Activated CD4-positive, alpha-beta memory T cell treated with anti-CD3 and anti-CD28 coated beads, Interleukin-2, amount 10 ng/mL, durations not matched to agents 7 days and 5 days (primary cell): ENCODE data around the gene BBX. TPM values are rescaled to one million over a fixed set of nuclear protein-coding genes. Genes with fewer than 3 reads are reported as not detected.

Experiments
- CTCF ChIA-PET: fragments of 350-600 bp; sonication (Branson Sonifier 250); formaldehyde crosslinking; loops from one replicate; lab custom pipeline; 2021; ENCODE audit warnings: antibody characterized with exemption, inconsistent platforms; lab: Charles Lee
- POLR2A ChIA-PET: fragments of 350-600 bp; sonication (Branson Sonifier 250); formaldehyde crosslinking; loops from one replicate; lab custom pipeline; 2021; ENCODE audit warnings: antibody characterized with exemption; lab: Charles Lee
- DNase-seq: peaks from one replicate; pipeline ENCODE4 v3.0.0-alpha.2; 2020
- H3K27ac Mint-ChIP-seq: one replicate; pipeline ENCODE4 v1.8.0; 2021; ENCODE audit warnings: mild to moderate bottlenecking, mixed read lengths
- H3K27me3 Mint-ChIP-seq: one replicate; pipeline ENCODE4 v1.8.0; 2021; ENCODE audit warnings: mixed read lengths
- H3K36me3 Mint-ChIP-seq: one replicate; pipeline ENCODE4 v1.8.0; 2021; ENCODE audit warnings: low read depth, mixed read lengths
- H3K4me1 Mint-ChIP-seq: one replicate; pipeline ENCODE4 v1.8.0; 2021; ENCODE audit warnings: mixed read lengths
- H3K4me3 Mint-ChIP-seq: one replicate; pipeline ENCODE4 v1.8.0; 2021; ENCODE audit warnings: mild to moderate bottlenecking, mixed read lengths
- H3K9me3 Mint-ChIP-seq: one replicate; pipeline ENCODE4 v1.8.0; 2021; ENCODE audit warnings: mixed read lengths
- total RNA-seq, 2 experiments: library from RNA; stranded (reverse); gene quantifications; one replicate each; pipeline ENCODE4 v1.2.3, GENCODE V29; 2021

BBX gene
- total RNA-seq, 2 experiments from 2014 or later: 38.9 to 42.4 TPM

DNA sequence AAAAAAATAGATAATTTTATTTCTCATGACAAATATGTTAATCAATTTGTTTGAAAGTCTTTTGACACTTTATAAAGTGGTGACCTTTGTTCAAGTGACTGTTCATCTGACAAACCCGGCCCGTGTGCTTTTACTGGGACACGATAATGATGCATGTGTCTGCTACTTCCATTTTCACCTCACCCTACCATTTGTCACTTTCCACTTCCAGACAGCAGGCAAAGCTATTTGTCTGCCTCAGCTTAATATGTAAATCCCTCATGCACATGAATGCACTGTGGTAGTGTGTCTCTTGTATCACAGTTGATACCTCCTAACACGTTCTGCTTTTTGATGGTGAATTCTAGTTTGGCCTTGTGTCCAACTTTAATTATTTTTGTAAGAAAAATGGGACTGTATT, 204.3 kb downstream of the BBX start:
- Mint-ChIP-seq H3K36me3 (peaks cover 19% of the 10 kb centered on the region), H3K4me3 (no peak overlapping the region), H3K27ac (no peak overlapping the region), H3K4me1 (no peaks in the 10 kb centered on the region), H3K9me3 (no peaks in the 10 kb centered on the region), H3K27me3 (no peaks in the 10 kb centered on the region)
- ChIA-PET POLR2A (no interaction called here), CTCF (no interaction called here)
- no peak for DNase-seq

DNA sequence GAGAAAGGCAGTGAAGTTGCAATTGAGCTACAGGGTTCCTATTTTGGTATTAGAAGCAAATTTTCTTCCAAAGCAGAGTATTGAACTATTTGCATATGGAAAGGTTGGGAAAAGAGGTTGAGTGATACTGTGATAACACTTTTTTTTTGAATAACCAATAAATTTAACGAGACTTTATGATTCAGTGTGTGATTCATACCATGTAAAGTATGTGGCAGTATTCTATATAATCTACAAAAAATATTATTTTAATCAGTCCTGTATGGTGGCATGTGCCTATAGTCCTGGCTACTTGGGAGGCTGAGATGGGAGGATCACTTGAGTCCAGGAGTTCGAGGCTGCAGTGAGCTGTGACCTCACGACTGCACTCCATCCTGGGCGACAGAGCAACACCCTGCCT, 206.9 kb downstream of the BBX start:
- Mint-ChIP-seq H3K4me3 (no peak overlapping the region), H3K36me3 (peaks cover 19% of the 10 kb centered on the region), H3K27me3 (no peaks in the 10 kb centered on the region), H3K9me3 (no peaks in the 10 kb centered on the region), H3K27ac (no peak overlapping the region), H3K4me1 (no peaks in the 10 kb centered on the region)
- ChIA-PET POLR2A (no interaction called here), CTCF (interaction anchor here (1.0 kb wide), 1 partner anchor 12 kb away, joined by 5 read pairs; no protein-coding TSS in a partner anchor)
- no peak for DNase-seq

DNA sequence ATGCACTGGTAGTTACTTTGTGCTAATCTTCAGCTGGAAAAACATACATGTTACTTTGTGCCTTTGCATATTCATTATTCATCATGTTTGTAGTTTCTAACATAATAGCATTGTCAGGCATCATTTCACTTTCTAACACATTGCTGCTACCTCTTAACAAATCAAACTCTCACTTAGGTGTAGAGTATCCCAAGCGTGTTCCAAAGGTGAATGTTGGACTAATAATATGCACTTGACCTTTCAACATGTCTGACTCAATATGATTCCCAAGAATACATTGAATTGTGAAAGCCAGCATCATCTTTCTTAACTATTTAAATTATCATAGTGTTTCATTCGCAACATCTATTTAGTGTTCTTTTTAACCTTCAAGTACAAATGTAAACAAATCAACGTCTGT, 211.6 kb downstream of the BBX start:
- Mint-ChIP-seq H3K27me3 (no peaks in the 10 kb centered on the region), H3K27ac (no peak overlapping the region), H3K4me3 (no peak overlapping the region), H3K36me3 (peaks cover 11% of the 10 kb centered on the region), H3K9me3 (no peaks in the 10 kb centered on the region), H3K4me1 (no peaks in the 10 kb centered on the region)
- POLR2A ChIA-PET: no interaction called here
- DNase-seq: no peak
- CTCF ChIA-PET: no interaction called here

DNA sequence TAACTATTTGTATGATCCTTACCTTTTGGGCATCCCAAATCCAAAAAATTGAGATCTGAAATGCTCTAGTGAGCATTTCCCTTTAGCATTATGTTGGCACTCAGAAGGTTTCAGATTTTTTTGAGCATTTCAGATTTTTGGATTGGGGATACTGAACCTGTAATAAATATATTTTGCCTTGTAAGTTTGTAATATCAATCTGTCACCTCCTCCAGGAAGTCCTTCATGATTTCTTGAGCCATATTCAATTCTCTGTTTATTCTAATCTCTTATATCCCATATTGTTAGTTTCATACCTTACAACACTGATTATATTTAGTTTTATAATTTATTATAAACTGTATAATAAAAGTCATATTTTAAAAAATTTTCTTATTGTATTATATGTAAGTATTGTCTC, 215.2 kb downstream of the BBX start:
- peaks cover 5% of the 10 kb centered on the region for H3K36me3 Mint-ChIP-seq
- no peak overlapping the region for H3K27ac Mint-ChIP-seq
- no peak overlapping the region for H3K4me3 Mint-ChIP-seq
- CTCF ChIA-PET: interaction anchor here (1.5 kb wide), 1 partner anchor 502 kb away, joined by 4 read pairs; no protein-coding TSS in a partner anchor
- no peaks in the 10 kb centered on the region for H3K4me1 Mint-ChIP-seq
- H3K27me3 Mint-ChIP-seq: no peaks in the 10 kb centered on the region
- no peak for DNase-seq
- no peaks in the 10 kb centered on the region for H3K9me3 Mint-ChIP-seq
- POLR2A ChIA-PET: no interaction called here

DNA sequence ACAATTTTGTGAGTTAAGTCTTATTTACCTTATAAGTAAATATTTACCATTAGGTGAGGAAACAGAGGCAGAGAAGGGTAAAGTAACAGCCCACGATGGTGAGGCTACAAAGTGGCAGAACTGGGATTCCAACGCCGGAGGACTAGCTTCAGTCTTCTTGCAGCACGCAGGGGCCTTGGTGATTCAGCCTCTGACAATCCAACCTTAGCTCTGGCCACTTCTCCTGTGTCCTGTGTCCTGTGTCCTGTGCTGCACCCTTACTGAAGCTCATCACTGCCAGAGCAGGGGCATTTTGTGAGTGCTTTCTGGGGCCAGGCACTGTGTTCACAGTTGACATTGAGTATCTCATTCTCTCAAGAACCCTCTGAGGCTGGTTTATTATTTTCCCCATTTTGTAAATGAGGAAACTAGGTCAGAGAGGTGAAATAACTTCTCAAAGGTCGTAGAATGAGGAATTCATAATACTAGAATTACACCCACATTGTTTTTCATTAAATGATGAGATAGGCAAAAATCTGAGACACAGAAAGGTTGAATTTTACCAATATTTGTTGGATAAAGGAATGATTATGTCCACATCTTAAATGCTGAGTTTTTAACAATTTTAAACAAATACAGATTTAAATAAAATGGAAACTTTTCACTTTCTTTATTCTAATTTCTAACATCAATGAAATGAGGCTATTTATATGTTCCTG, 215.9 kb downstream of the BBX start:
- ChIA-PET CTCF (interaction anchor here (1.9 to 5.2 kb wide), 3 partner anchors 49 to 63 kb away, joined by 5 to 24 read pairs (median 17); no protein-coding TSS in a partner anchor), POLR2A (no interaction called here)
- no peak for DNase-seq
- H3K4me1 Mint-ChIP-seq: no peaks in the 10 kb centered on the region
- H3K27ac Mint-ChIP-seq: no peak overlapping the region
- no peaks in the 10 kb centered on the region for H3K27me3 Mint-ChIP-seq
- H3K9me3 Mint-ChIP-seq: no peaks in the 10 kb centered on the region
- no peak overlapping the region for H3K4me3 Mint-ChIP-seq
- no peaks in the 10 kb centered on the region for H3K36me3 Mint-ChIP-seq

DNA sequence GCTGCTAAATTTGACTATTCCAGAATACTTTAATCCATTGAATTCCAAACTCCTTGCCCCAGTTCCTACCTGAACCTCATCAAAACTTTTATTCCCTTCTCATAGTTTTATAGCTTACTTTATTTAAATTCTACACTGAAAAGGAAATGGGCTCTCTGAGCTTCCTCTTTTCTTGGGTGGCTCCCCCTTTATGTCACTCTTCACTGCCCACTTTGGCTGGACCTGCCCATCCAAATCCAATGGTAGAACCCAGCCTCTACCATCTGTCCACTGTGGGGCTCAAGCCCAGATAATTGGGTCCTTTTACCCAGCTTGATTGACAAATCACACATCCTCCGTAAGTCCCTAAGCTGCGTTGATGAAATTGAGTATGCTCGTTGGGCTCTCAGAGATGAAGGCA, 216.5 kb downstream of the BBX start:
- POLR2A ChIA-PET: no interaction called here
- Mint-ChIP-seq H3K4me1 (no peaks in the 10 kb centered on the region), H3K4me3 (no peak overlapping the region), H3K27ac (no peak overlapping the region), H3K36me3 (no peaks in the 10 kb centered on the region), H3K9me3 (no peaks in the 10 kb centered on the region), H3K27me3 (no peaks in the 10 kb centered on the region)
- CTCF ChIA-PET: interaction anchor here (1.1 to 5.2 kb wide), 4 partner anchors 49 to 739 kb away, joined by 3 to 24 read pairs (median 11); no protein-coding TSS in a partner anchor
- no peak for DNase-seq

DNA sequence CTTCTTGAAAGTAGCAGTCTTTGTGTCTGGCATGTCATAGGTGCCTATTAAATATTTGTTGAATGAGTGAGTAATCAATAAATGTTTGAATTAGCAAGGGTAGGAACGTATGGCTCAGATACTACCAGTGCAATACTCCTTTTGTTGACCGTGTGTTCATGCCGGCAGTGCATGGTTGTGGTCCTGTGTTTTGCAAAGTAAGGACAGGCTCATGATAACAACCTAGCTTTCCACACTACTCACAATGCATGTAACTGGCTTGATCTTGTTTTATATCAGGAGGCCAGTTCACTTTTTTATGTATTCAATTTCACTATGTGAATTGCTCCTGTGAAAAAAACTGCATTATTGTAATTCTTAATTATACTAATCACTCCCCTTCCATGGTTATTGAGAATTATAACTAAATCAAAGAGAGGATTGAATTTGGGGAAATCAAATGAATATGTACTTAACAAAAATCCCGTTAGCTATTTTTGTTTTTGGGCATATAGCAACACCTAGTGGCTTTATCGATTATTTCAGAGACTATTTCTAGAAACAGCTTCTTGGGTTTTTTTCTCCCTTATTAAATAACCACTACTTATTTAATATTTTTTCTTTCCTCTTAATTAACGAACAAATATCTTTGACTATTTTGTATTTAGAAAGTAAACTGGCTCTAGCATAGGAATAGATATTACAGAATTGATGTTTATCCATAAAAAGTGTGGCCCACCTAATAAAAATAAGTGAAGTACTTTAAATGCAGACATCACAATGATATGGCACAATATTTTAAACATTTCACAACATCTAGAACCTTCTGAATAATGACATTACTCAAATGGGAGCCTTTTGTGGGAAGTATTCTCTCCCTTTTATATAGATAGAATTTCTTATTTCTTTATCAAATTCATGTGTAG, 218.5 kb downstream of the BBX start:
- DNase-seq: no peak
- ChIA-PET CTCF (interaction anchor here (0.6 to 5.2 kb wide), 10 partner anchors 8 to 81 kb away, joined by 3 to 24 read pairs (median 4); no protein-coding TSS in a partner anchor), POLR2A (no interaction called here)
- H3K27ac Mint-ChIP-seq: no peak overlapping the region
- H3K27me3 Mint-ChIP-seq: no peaks in the 10 kb centered on the region
- H3K9me3 Mint-ChIP-seq: no peaks in the 10 kb centered on the region
- H3K36me3 Mint-ChIP-seq: no peaks in the 10 kb centered on the region
- no peaks in the 10 kb centered on the region for H3K4me1 Mint-ChIP-seq
- no peak overlapping the region for H3K4me3 Mint-ChIP-seq

DNA sequence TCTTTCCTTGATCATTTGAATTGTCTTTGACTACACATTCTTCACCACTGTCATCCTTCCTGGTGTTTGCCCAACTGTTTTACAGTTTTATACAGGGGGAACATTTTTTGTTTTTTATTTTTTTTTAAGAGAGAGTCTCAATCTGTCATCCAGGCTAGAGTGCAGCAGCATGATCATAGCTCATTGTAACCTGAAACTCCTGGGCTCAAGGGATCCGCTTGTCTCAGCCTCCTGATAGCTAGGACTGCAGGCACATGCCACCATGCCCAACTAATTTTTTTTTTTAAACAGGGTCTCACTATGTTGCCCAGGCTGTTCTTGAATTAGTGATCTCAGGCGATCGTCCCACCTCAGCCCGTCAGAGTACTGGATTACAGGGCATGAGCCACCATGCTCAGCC, 222.6 kb downstream of the BBX start:
- CTCF ChIA-PET: interaction anchor here (1.0 kb wide), 2 partner anchors 71 to 507 kb away, joined by 3 read pairs; no protein-coding TSS in a partner anchor
- H3K9me3 Mint-ChIP-seq: no peaks in the 10 kb centered on the region
- H3K27ac Mint-ChIP-seq: no peak overlapping the region
- H3K4me3 Mint-ChIP-seq: no peak overlapping the region
- no peaks in the 10 kb centered on the region for H3K36me3 Mint-ChIP-seq
- POLR2A ChIA-PET: no interaction called here
- no peak for DNase-seq
- no peaks in the 10 kb centered on the region for H3K4me1 Mint-ChIP-seq
- no peaks in the 10 kb centered on the region for H3K27me3 Mint-ChIP-seq

DNA sequence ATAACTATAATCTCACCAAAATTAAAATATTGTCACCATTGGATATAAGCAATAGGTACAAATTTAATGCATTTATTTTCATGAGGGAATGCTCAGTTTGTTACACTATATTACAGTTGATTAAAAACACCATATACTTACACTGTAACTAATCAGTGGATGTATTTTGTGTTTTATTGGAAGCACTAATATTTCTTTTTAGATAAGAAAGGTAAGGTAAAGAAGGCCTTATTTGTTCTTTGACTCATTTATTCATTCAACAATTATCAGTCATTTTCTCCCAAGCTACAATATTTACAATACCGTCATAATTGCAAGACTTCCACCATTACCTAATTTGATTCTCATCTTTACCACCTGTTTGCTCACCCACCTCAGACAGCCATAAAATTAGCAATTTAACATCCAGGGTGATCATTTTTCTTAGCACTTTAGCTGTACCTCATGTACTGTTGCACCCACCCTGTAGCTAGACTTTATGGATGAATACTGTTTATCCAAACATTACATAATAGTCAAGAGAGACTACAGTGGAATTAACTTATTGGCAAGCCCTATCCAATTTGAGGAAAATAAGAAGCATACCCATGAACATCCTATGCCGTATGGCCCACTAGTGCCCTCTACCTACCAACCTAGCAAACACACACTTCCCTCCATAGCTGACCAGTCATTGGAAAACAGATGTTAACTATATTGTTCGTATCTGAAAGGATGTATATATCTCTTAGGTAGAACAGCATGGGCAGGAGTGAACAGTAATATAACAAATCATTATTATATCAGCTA, 229.6 kb downstream of the BBX start:
- no peaks in the 10 kb centered on the region for H3K36me3 Mint-ChIP-seq
- CTCF ChIA-PET: interaction anchor here (0.7 to 1.8 kb wide), 4 partner anchors 11 to 176 kb away, joined by 3 to 6 read pairs (median 4); no protein-coding TSS in a partner anchor
- no peak overlapping the region for H3K4me3 Mint-ChIP-seq
- DNase-seq: no peak
- H3K4me1 Mint-ChIP-seq: no peaks in the 10 kb centered on the region
- H3K27ac Mint-ChIP-seq: no peak overlapping the region
- POLR2A ChIA-PET: no interaction called here
- no peaks in the 10 kb centered on the region for H3K9me3 Mint-ChIP-seq
- no peaks in the 10 kb centered on the region for H3K27me3 Mint-ChIP-seq

DNA sequence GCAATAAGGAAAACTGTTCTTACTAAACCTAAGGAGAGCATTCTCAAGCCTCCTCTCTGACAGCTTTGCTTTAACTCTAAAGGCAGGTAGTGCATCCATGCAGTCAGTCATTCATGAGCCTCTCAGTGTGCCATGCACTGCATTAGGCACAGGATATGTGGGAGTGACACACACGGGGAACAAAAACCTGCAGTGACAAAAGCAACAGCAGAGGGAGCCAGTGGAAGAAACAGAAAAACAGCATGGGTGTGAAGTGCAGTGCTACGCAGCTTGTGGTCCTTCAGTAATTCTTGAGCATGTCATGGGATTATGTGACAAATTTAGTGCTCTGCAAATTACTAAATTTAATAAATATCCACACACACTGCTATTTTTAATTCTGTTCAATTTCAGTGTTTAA, 230.7 kb downstream of the BBX start:
- H3K4me1 Mint-ChIP-seq: no peaks in the 10 kb centered on the region
- no peaks in the 10 kb centered on the region for H3K27me3 Mint-ChIP-seq
- ChIA-PET POLR2A (no interaction called here), CTCF (interaction anchor here (1.5 to 1.8 kb wide), 2 partner anchors 76 to 78 kb away, joined by 4 to 6 read pairs; no protein-coding TSS in a partner anchor)
- peaks cover 5% of the 10 kb centered on the region for H3K36me3 Mint-ChIP-seq
- H3K4me3 Mint-ChIP-seq: no peak overlapping the region
- no peak overlapping the region for H3K27ac Mint-ChIP-seq
- H3K9me3 Mint-ChIP-seq: no peaks in the 10 kb centered on the region
- DNase-seq: peak; percentile 28

DNA sequence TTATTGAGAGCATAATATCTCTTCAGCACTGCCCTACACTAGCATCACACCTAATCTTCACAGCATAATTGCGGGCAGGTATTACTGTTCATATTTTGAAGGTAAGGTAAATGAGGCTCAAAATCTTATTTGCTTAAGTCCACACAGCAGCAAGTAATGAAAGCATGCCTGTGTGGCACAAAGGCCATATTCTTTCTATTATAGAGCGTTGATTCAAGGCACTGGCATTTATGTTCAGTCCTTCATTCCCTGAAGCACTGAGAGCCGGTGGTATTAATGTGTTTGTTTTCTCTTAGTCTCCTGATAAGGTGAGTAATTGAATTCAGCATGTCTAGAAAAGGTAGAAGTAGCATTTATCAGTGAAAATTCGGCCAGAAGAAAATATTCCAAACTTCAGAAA, 231.2 kb downstream of the BBX start:
- POLR2A ChIA-PET: no interaction called here
- no peak for DNase-seq
- Mint-ChIP-seq H3K9me3 (no peaks in the 10 kb centered on the region), H3K27me3 (no peaks in the 10 kb centered on the region), H3K36me3 (peaks cover 5% of the 10 kb centered on the region), H3K4me3 (no peak overlapping the region), H3K27ac (no peak overlapping the region), H3K4me1 (no peaks in the 10 kb centered on the region)
- CTCF ChIA-PET: interaction anchor here (1.5 to 1.8 kb wide), 3 partner anchors 76 to 78 kb away, joined by 3 to 6 read pairs (median 4); no protein-coding TSS in a partner anchor

DNA sequence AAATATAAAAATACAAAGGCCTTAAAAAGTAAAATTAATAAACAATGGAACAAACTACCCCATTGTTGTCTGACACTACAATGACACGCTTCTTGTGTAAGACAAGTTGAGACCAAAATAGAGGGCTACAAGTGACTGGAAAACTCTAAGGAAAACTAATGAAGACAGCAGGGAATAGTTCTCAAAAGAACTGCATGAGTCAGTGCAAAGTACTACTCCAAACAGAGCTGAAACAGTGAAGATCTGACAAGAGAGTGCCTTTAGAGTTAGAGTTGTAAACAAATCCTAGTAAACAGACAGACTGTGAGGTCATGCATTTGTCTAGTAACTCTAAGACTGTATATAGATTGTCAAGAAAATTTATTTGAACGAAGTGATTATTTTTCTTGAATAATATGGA, 233.9 kb downstream of the BBX start:
- CTCF ChIA-PET: no interaction called here
- H3K27ac Mint-ChIP-seq: no peak overlapping the region
- H3K4me1 Mint-ChIP-seq: no peaks in the 10 kb centered on the region
- H3K36me3 Mint-ChIP-seq: peaks cover 8% of the 10 kb centered on the region
- no peaks in the 10 kb centered on the region for H3K27me3 Mint-ChIP-seq
- no peaks in the 10 kb centered on the region for H3K9me3 Mint-ChIP-seq
- H3K4me3 Mint-ChIP-seq: no peak overlapping the region
- no peak for DNase-seq
- POLR2A ChIA-PET: no interaction called here
